SKM-1 treated with dmso at 0.1 percent for 144 hours (cell line): ENCODE data around the gene ZBTB20.

Source experiments
- DNase-seq: peaks from one replicate; lab custom pipeline; 2025; ENCODE audit not compliant: unreplicated experiment; lab: John Stamatoyannopoulos, UW

The ZBTB20 gene

GRCh38 chr3:114393367-114394072, 753.6 kb downstream of the ZBTB20 start:
- no peak for DNase-seq

GRCh38 chr3:114392831-114393230, 754.3 kb downstream of the ZBTB20 start:
- no peak for DNase-seq

- no peak for DNase-seq
Measured at GRCh38 chr3:114389156-114389555, 757.9 kb downstream of the ZBTB20 start.

GRCh38 chr3:114384558-114384903, 762.6 kb downstream of the ZBTB20 start:
- DNase-seq: no peak

GRCh38 chr3:114383875-114384557, 763.1 kb downstream of the ZBTB20 start:
- DNase-seq: peak; percentile 21

GRCh38 chr3:114380233-114380651, 766.8 kb downstream of the ZBTB20 start:
- DNase-seq: no peak

GRCh38 chr3:114379266-114379665, 767.8 kb downstream of the ZBTB20 start:
- DNase-seq: no peak

GRCh38 chr3:114378760-114379159, 768.3 kb downstream of the ZBTB20 start:
- no peak for DNase-seq

GRCh38 chr3:114377426-114377825, 769.7 kb downstream of the ZBTB20 start:
- DNase-seq: no peak

- DNase-seq: no peak
Measured at GRCh38 chr3:114376516-114377185, 770.4 kb downstream of the ZBTB20 start.

- no peak for DNase-seq
Measured at GRCh38 chr3:114375608-114376421, 771.3 kb downstream of the ZBTB20 start.

- DNase-seq: no peak
Measured at GRCh38 chr3:114374433-114374990, 772.6 kb downstream of the ZBTB20 start.

- DNase-seq: no peak
Measured at GRCh38 chr3:114370537-114371174, 776.4 kb downstream of the ZBTB20 start.

- no peak for DNase-seq
Measured at GRCh38 chr3:114365909-114366308, 781.2 kb downstream of the ZBTB20 start.

- no peak for DNase-seq
Measured at GRCh38 chr3:114364806-114365654, 782.1 kb downstream of the ZBTB20 start.

- no peak for DNase-seq
Measured at GRCh38 chr3:114363554-114364202, 783.4 kb downstream of the ZBTB20 start.

- peak; percentile 17 for DNase-seq
Measured at GRCh38 chr3:114362815-114363214, 784.3 kb downstream of the ZBTB20 start.

- no peak for DNase-seq
Measured at GRCh38 chr3:114361391-114361790, 785.7 kb downstream of the ZBTB20 start.

GRCh38 chr3:114356525-114356924, 790.6 kb downstream of the ZBTB20 start:
- DNase-seq: no peak
